ENCODE measurements around the gene CCR3. TPM values are rescaled to one million over a fixed set of nuclear protein-coding genes. Genes with fewer than 3 reads are reported as not detected.
"Not testable (repeated sequence)": the region's sequence is repeated elsewhere in the genome, so short reads cannot be mapped to it uniquely, and the experiment has no call there.

Gene CCR3
- total and polyA plus RNA-seq, 9 of the 15 experiments (the other 6 are each of a cell fraction or from before 2014, with no cell fraction given): not detected

GRCh38 chr3:46207514-46207913, 34.7 kb upstream of the CCR3 start:
- 2% methylated on average over 6 of the region's 6 CpGs for WGBS (ENCODE audit: insufficient coverage, low coverage, missing lambda C conversion rate)
- ChIA-PET CTCF (ENCODE audit: low intra/inter-chr PET ratio) (interaction anchor here (0.6 to 1.5 kb wide), 2 partner anchors 128 to 534 kb away, joined by 3 to 6 read pairs; no protein-coding TSS in a partner anchor), POLR2A (interaction anchor here (0.7 kb wide), 1 partner anchor 452 kb away, joined by 3 read pairs; no protein-coding TSS in a partner anchor)
- H3K4me1 ChIP-seq (replicated peaks in 1 of 2; ENCODE audit: control insufficient read depth in 2 of 2, insufficient read depth in 2 of 2, low read length in 2 of 2); H3K4me2 ChIP-seq (ENCODE audit: insufficient read depth, low read length); H3K27ac ChIP-seq (ENCODE audit: extremely low read depth, low read depth, low read length); H3K9me3 ChIP-seq (replicated peaks; ENCODE audit: control insufficient read depth, insufficient read depth, low read depth, low read length); H4K20me1 ChIP-seq (replicated peaks; ENCODE audit: control insufficient read depth, insufficient read depth, low read length); H3K4me3 ChIP-seq; BruUV-seq (replicated peaks); H3K9ac ChIP-seq (ENCODE audit: insufficient read depth in 1 of 2, low read depth in 2 of 2, low read length in 2 of 2); FAIRE-seq; H3K9me1 ChIP-seq (ENCODE audit: control insufficient read depth, insufficient read depth, low read length); H3K36me3 ChIP-seq (ENCODE audit: control insufficient read depth, insufficient read depth, low read length); H3K79me2 ChIP-seq (ENCODE audit: control insufficient read depth, insufficient read depth, low read length); in situ Hi-C loops (cut with MboI); ATAC-seq; DNase-seq (ENCODE audit: extremely low read depth in 1 of 4, low spot score in 3 of 4); H2AFZ ChIP-seq (ENCODE audit: low read depth, low read length): not testable (repeated sequence)
- intact Hi-C loops (cut with micrococcal nuclease): loop anchor here (10.0 kb wide), 2 partner anchors 123 to 1173 kb away; no protein-coding TSS in a partner anchor
- H3K27me3 ChIP-seq (ENCODE audit: control insufficient read depth in 2 of 2, insufficient read depth in 2 of 2, low read length in 2 of 2): peaks cover 0 to 17% of the 10 kb centered on the region in 2 experiments; a peak in 3 of 5 replicates

GRCh38 chr3:46208167-46208704, 34.0 kb upstream of the CCR3 start, which contains the start of gene CCR1:
Gene CCR1 (minus strand): TSS chr3:46208313. CDS start chr3:46204313, 4,000 bp downstream.
- H3K79me2 ChIP-seq (ENCODE audit: control insufficient read depth, insufficient read depth, low read length): no peaks in the 10 kb centered on the region
- in situ Hi-C loops (cut with MboI) (no loop called here), intact Hi-C loops (cut with micrococcal nuclease) (loop anchor here (10.0 kb wide), 2 partner anchors 123 to 1173 kb away; no protein-coding TSS in a partner anchor)
- H3K9me1 ChIP-seq (ENCODE audit: control insufficient read depth, insufficient read depth, low read length): no peaks in the 10 kb centered on the region
- peak; percentile 89 for ATAC-seq
- no peak within 1 kb of the TSS for H3K27ac ChIP-seq (ENCODE audit: extremely low read depth, low read depth, low read length)
- H2AFZ ChIP-seq (ENCODE audit: low read depth, low read length): peak within 1 kb of the TSS; percentile 46; the same call in 1 of the 2 replicates
- no peaks in the 10 kb centered on the region for H3K4me1 ChIP-seq (replicated peaks in 1 of 2; ENCODE audit: control insufficient read depth in 2 of 2, insufficient read depth in 2 of 2, low read length in 2 of 2)
- H3K4me3 ChIP-seq: no peak within 1 kb of the TSS
- POLR2A ChIA-PET: no interaction called here
- peaks cover 0 to 13% of the 10 kb centered on the region in 2 experiments; a peak in 3 of 5 replicates for H3K27me3 ChIP-seq (ENCODE audit: control insufficient read depth in 2 of 2, insufficient read depth in 2 of 2, low read length in 2 of 2)
- peak; percentile 85 for FAIRE-seq
- no peak within 1 kb of the TSS for H3K9ac ChIP-seq (ENCODE audit: insufficient read depth in 1 of 2, low read depth in 2 of 2, low read length in 2 of 2)
- peak in 2 of 4 experiments; percentile 27 to 41 for DNase-seq (ENCODE audit: extremely low read depth in 1 of 4, low spot score in 3 of 4)
- CTCF ChIA-PET (ENCODE audit: low intra/inter-chr PET ratio): interaction anchor here (0.6 to 1.5 kb wide), 4 partner anchors 106 to 969 kb away, joined by 3 to 11 read pairs (median 4); no protein-coding TSS in a partner anchor
- no peaks in the 10 kb centered on the region for H3K36me3 ChIP-seq (ENCODE audit: control insufficient read depth, insufficient read depth, low read length)
- 0% methylated on average over 3 of the region's 3 CpGs for WGBS (ENCODE audit: insufficient coverage, low coverage, missing lambda C conversion rate)
- H3K4me2 ChIP-seq (ENCODE audit: insufficient read depth, low read length): no peak within 1 kb of the TSS
- BruUV-seq (replicated peaks): no TSS peak
- H4K20me1 ChIP-seq (replicated peaks; ENCODE audit: control insufficient read depth, insufficient read depth, low read length): no peaks in the 10 kb centered on the region
- no peaks in the 10 kb centered on the region for H3K9me3 ChIP-seq (replicated peaks; ENCODE audit: control insufficient read depth, insufficient read depth, low read depth, low read length)
- TF ChIP-seq BDP1 (IDR thresholded peaks at IDR 0.05; ENCODE audit: insufficient read depth, insufficient read length) (no peak), TRIM28 (IDR thresholded peaks at IDR 0.05) (no peak), ARID1B (IDR thresholded peaks at IDR 0.05) (no peak), EP300 (IDR thresholded peaks at IDR 0.05; ENCODE audit: low read length) (no peak), USF2 (CRISPR knock-in tag; IDR thresholded peaks at IDR 0.05) (no peak), KLF16 (IDR thresholded peaks at IDR 0.05) (peak; percentile 40; the same call in 1 of the 2 replicates), SNRNP70 (optimal IDR thresholded peaks at IDR 0.05; ENCODE audit: low read depth, low read length) (no peak), ADNP (tag; IDR thresholded peaks at IDR 0.05) (no peak), ZNF445 (CRISPR knock-in tag; IDR thresholded peaks at IDR 0.05; ENCODE audit: low read depth) (no peak), EZH2 (IDR thresholded peaks at IDR 0.05; ENCODE audit: borderline replicate concordance, low read depth, low read length) (no peak), ZBTB11 (CRISPR knock-in tag; IDR thresholded peaks at IDR 0.05) (no peak)

All from K562 (cell line).